Measurements from ENCODE around the gene LYPLA2. TPM values are rescaled to one million over a fixed set of nuclear protein-coding genes. Genes with fewer than 3 reads are reported as not detected.
"Not testable (repeated sequence)": the region's sequence is repeated elsewhere in the genome, so short reads cannot be mapped to it uniquely, and the experiment has no call there.

The LYPLA2 gene
- total and polyA plus RNA-seq, 2 experiments from 2014 or later = 73.6 to 150 TPM

- TF ChIP-seq, protein P1, sequence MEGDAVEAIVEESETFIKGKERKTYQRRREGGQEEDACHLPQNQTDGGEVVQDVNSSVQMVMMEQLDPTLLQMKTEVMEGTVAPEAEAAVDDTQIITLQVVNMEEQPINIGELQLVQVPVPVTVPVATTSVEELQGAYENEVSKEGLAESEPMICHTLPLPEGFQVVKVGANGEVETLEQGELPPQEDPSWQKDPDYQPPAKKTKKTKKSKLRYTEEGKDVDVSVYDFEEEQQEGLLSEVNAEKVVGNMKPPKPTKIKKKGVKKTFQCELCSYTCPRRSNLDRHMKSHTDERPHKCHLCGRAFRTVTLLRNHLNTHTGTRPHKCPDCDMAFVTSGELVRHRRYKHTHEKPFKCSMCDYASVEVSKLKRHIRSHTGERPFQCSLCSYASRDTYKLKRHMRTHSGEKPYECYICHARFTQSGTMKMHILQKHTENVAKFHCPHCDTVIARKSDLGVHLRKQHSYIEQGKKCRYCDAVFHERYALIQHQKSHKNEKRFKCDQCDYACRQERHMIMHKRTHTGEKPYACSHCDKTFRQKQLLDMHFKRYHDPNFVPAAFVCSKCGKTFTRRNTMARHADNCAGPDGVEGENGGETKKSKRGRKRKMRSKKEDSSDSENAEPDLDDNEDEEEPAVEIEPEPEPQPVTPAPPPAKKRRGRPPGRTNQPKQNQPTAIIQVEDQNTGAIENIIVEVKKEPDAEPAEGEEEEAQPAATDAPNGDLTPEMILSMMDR (IDR thresholded peaks at IDR 0.05; ENCODE audit: low read depth, low read length) = no peak
- Histone ChIP-seq H3K27me3 (no peaks in the 10 kb centered on the region), H3K9me3 (ENCODE audit: low read depth) (no peaks in the 10 kb centered on the region), H3K4me1 (ENCODE audit: low read depth) (no peaks in the 10 kb centered on the region), H3K27ac (peak within 1 kb of the TSS; percentile 97), H3K36me3 (no peaks in the 10 kb centered on the region), H3K4me3 (peak within 1 kb of the TSS; percentile 96)
- peak; percentile 93 to 95 for DNase-seq (ENCODE audit: low read depth in 1 of 2, low spot score in 1 of 2)
Measured at GRCh38 chr1:23825076-23825761, 34.3 kb downstream of the LYPLA2 start, which contains the start of gene HMGCL. HMGCL (minus strand) TSS chr1:23825429; CDS start chr1:23825415, 14 bp downstream.

DNA sequence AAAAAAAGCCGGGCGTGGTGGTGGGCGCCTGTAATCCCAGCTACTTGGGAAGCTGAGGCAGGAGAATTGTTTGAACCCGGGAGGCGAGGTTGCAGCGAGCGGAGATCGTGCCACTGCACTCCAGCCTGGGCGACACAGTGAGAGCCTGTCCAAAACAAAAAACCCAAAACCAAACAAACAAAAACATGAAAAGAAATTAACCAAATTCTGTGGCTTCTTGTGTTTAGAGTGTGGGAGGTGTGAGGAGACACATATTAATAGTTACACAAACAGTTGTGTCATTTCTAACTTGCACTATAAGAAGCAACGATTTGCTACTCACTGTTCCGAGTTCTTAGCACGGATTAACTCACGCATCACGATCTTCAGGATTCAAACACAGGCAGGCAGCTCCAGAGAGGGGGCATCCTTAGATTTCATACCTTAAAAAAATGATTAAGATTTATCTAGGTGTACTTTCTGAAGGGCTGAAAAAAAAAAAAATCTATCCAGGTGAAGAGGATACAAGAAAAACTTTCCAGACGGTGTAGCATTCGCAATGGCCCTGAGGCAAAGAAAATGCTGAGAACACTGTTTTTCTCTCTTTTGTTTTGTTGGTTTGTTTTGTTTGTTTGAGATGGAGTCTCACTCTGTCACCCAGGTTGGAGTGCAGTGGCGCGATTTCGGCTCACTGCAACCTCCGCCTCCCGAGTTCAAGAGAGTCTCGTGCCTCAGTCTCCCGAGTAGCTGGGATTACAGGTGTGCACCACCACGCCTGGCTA, 35.0 kb downstream of the LYPLA2 start:
- peak in 1 of 2 donors; percentile 12 for DNase-seq (ENCODE audit: low read depth in 1 of 2, low spot score in 1 of 2)
- H3K9me3 ChIP-seq (ENCODE audit: low read depth) = no peaks in the 10 kb centered on the region
- H3K4me3 ChIP-seq = peak overlapping the region; percentile 96
- H3K27ac ChIP-seq = no peak overlapping the region
- no peaks in the 10 kb centered on the region for H3K4me1 ChIP-seq (ENCODE audit: low read depth)
- TF ChIP-seq, protein P1 (IDR thresholded peaks at IDR 0.05; ENCODE audit: low read depth, low read length) = no peak
- no peaks in the 10 kb centered on the region for H3K36me3 ChIP-seq
- no peaks in the 10 kb centered on the region for H3K27me3 ChIP-seq

DNA sequence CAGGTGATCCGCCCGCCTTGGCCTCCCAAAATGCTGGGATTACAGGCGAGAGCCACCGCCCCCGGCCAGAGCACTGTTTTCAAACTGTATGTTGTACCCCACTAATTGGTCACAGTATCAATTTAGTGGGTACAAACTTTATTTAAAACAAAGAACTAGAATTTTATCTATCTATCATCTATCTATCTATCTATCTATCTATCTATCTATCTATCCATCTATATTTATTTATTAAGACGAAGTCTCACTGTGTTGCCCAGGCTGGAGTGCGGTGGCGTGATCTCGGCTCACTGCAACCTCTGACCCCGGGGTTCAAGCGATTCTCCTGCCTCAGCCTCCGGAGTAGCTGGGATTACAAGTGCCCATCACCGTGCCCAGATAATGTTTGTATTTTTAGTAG, 35.6 kb downstream of the LYPLA2 start:
- H3K4me3 ChIP-seq; DNase-seq (ENCODE audit: low read depth in 1 of 2, low spot score in 1 of 2); H3K4me1 ChIP-seq (ENCODE audit: low read depth); H3K36me3 ChIP-seq; H3K27ac ChIP-seq; H3K27me3 ChIP-seq; H3K9me3 ChIP-seq (ENCODE audit: low read depth): not testable (repeated sequence)

DNA sequence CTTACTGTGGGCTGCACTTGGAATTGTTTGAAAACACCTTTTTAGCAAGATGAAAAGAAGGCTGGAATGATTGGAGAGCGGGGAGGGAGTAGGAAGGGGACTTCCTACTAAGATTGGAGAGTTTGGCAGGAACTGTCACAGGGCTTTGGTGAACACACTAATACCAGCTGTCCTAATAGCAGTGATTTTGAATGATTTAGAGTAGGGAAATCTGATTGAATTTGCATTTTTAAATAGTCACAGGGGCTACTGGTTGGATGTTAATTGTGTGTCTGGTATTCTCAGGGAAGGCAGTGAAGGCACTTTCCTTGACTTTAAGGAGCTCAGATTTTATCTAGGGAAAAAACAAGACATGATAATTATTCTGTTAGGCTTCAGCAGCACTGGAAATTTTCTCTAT, 36.8 kb downstream of the LYPLA2 start:
- Histone ChIP-seq H3K27me3 (no peaks in the 10 kb centered on the region), H3K9me3 (ENCODE audit: low read depth) (no peaks in the 10 kb centered on the region), H3K36me3 (no peaks in the 10 kb centered on the region), H3K4me1 (ENCODE audit: low read depth) (no peaks in the 10 kb centered on the region), H3K27ac (no peak overlapping the region), H3K4me3 (no peak overlapping the region)
- no peak for DNase-seq (ENCODE audit: low read depth in 1 of 2, low spot score in 1 of 2)
- TF ChIP-seq, protein P1 (IDR thresholded peaks at IDR 0.05; ENCODE audit: low read depth, low read length) = no peak

- H3K36me3 ChIP-seq; H3K4me1 ChIP-seq (ENCODE audit: low read depth); H3K4me3 ChIP-seq; H3K9me3 ChIP-seq (ENCODE audit: low read depth); H3K27ac ChIP-seq; DNase-seq (ENCODE audit: low read depth in 1 of 2, low spot score in 1 of 2): not testable (repeated sequence)
- peaks cover 17% of the 10 kb centered on the region for H3K27me3 ChIP-seq
Measured at GRCh38 chr1:23834156-23834555, 43.2 kb downstream of the LYPLA2 start.

GRCh38 chr1:23836037-23836436, 45.1 kb downstream of the LYPLA2 start:
- Histone ChIP-seq H3K36me3 (no peaks in the 10 kb centered on the region), H3K27ac (no peak overlapping the region), H3K27me3 (peaks cover 18% of the 10 kb centered on the region), H3K4me1 (ENCODE audit: low read depth) (peaks cover 3% of the 10 kb centered on the region), H3K9me3 (ENCODE audit: low read depth) (no peaks in the 10 kb centered on the region), H3K4me3 (no peak overlapping the region)
- TF ChIP-seq, protein P1 (IDR thresholded peaks at IDR 0.05; ENCODE audit: low read depth, low read length) = no peak
- no peak for DNase-seq (ENCODE audit: low read depth in 1 of 2, low spot score in 1 of 2)

Measured in cardiac muscle cell (in vitro differentiated cells and primary cell).